Measurements from ENCODE around the gene C1QTNF4.

DNA sequence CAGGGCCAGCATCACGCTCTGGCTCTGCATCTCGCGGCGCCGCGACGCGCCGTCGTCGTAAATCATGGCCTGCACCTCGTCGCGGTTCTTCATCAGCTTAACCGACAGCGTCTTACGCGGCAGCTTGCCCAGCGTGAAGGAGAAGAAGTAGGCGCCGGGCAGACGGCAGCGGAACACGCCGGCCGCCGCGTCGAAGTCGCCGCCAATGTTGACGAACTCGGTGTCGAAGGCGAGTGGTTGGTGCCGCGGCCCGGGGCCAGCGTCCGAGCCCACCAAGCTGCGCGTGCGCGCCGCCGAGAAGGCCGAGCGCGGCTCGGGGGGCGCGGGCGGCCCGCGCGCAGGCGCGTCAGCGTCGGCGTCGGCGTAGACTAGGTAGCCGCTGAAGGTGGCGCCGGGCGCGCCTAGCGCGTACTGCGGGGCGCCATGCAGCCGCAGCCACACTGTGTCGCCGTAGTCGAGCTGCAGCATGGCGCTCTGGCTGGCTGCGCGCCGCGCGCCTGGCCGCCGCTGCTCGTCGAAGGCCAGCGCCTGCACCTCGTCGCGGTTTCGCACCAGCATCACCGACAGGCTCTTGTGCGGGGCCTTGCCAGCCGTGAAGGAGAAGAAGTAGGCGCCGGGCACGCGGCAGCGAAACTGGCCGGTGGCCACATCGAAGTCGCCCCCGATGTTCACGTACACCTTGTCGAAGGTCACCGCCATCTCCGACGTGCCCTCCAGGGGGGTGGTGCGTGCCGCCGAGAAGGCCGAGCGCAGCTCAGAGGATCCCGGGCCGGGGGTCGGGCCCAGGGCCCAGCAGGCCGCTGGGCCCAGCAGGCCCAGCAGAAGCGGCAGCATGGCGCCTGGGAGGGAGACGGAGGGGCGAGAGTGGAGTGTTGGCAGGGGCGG lies 4.0 kb downstream of the C1QTNF4 start:
- TF ChIP-seq POLR2A (IDR thresholded peaks at IDR 0.05) (no peak), CTCF (IDR thresholded peaks at IDR 0.05) (no peak)

Measured in upper lobe of left lung (tissue), 4 donors.